Mucosa of descending colon (tissue), 3 donors: Measurements from ENCODE around the gene FGF22. TPM values are rescaled to one million over a fixed set of nuclear protein-coding genes. Genes with fewer than 3 reads are reported as not detected.
"Not testable (repeated sequence)": the region's sequence is repeated elsewhere in the genome, so short reads cannot be mapped to it uniquely, and the experiment has no call there.

Source experiments
- ATAC-seq: fragments of 200-7000 bp; cut with Tn5 transposase; one replicate; pipeline ENCODE4 v1.9.1; 2020; ENCODE audit warnings: mild to moderate bottlenecking, moderate library complexity
- DNase-seq, 3 donors: peaks; one replicate each; pipeline ENCODE4 v3.0.0-alpha.2; 2020
- H3K36me3 ChIP-seq: fragments of 200-600 bp; one replicate; pipeline ENCODE4 v1.8.0; 2021; ENCODE audit warnings: low read depth, mild to moderate bottlenecking
- H3K4me1 ChIP-seq: fragments of 200-600 bp; one replicate; pipeline ENCODE4 v1.8.0; 2021; ENCODE audit warnings: low read depth, mild to moderate bottlenecking
- H3K4me3 ChIP-seq: fragments of 200-600 bp; one replicate; pipeline ENCODE4 v1.8.0; 2021; ENCODE audit warnings: mild to moderate bottlenecking
- H3K9me3 ChIP-seq: fragments of 200-600 bp; one replicate; pipeline ENCODE4 v1.8.0; 2021; ENCODE audit warnings: mild to moderate bottlenecking
- intact Hi-C, 2 donors: fragments of 100-400 bp; cut with DNase I in 1 of 2; cut with micrococcal nuclease in 1 of 2; formaldehyde crosslinking; loops; one replicate each; pipeline versions ENCODE4 v1.11.0 to v1.11.1; 2022; cut with DNase I, micrococcal nuclease
- total RNA-seq, 3 donors: library from RNA; stranded (reverse); fragmentation: NEBNext Ultra II Directional in 2 of 3; extraction: Animal tissue kit (Norgen Biotek cat#: 25700) in 2 of 3; gene quantifications; one replicate each; pipeline versions ENCODE4 v1.2.1 to v1.2.4, GENCODE V29; 2021 to 2023
- TF ChIP-seq, protein P1 (sequence below): fragments of 200-600 bp; IDR thresholded peaks from one replicate; pipeline ENCODE4 v1.8.0; 2022; ENCODE audit warnings: antibody characterized with exemption, mild to moderate bottlenecking
- donor health status: DM: no; HTN: no; CAD: no; lungs with moderate emphysema.
- donor health status: DM: no; HTN: no; CAD: no.
- donor health status: DM: no; HTN: yes; CAD: no.

Gene FGF22
- total RNA-seq, 3 donors from 2014 or later = 0.23 to 0.82 TPM; not detected in 1

DNA sequence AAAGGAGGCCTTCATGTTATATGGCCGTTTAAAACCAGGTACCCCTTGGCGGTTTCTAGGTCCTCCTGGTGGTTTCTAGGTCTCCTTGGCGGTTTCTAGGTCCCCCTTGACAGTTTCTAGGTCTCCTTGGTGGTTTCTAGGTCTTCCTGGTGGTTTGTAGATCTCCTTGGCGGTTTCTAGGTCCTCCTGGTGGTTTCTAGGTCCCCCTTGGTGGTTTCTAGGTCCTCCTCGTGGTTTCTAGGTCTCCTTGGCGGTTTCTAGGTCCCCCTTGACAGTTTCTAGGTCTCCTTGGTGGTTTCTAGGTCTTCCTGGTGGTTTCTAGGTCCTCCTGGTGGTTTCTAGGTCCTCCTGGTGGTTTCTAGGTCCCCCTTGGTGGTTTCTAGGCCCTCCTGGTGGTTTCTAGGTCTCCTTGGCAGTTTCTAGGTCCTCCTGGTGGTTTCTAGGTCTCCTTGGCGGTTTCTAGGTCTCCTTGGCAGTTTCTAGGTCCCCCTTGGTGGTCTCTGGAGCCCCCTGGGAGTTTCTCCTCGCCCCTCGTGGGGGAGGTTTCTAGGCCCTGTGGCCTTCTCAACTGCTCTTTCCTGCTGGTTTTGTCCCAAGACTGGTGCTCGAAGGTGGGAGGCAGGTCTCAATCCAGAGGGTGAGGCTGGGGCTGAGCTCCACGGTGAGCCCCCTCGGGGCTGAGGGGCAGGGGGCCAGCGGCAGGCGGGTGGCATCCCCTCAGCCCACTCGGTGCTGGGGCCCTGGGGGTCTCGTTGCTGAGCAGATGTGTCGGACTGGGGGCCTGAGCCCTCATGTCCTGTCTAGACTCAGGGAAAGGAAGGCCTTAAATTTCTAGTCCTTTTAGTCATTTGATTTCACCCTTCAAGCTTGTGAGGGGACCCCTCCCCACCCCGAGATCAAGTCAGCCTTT is 42.0 kb upstream of the FGF22 start:
- TF ChIP-seq, protein P1, sequence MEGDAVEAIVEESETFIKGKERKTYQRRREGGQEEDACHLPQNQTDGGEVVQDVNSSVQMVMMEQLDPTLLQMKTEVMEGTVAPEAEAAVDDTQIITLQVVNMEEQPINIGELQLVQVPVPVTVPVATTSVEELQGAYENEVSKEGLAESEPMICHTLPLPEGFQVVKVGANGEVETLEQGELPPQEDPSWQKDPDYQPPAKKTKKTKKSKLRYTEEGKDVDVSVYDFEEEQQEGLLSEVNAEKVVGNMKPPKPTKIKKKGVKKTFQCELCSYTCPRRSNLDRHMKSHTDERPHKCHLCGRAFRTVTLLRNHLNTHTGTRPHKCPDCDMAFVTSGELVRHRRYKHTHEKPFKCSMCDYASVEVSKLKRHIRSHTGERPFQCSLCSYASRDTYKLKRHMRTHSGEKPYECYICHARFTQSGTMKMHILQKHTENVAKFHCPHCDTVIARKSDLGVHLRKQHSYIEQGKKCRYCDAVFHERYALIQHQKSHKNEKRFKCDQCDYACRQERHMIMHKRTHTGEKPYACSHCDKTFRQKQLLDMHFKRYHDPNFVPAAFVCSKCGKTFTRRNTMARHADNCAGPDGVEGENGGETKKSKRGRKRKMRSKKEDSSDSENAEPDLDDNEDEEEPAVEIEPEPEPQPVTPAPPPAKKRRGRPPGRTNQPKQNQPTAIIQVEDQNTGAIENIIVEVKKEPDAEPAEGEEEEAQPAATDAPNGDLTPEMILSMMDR = no peak
- DNase-seq (no peak), ATAC-seq (no peak)
- H3K9me3 ChIP-seq = no peaks in the 10 kb centered on the region
- H3K4me3 ChIP-seq = no peak overlapping the region
- no peaks in the 10 kb centered on the region for H3K4me1 ChIP-seq
- no peaks in the 10 kb centered on the region for H3K36me3 ChIP-seq
- intact Hi-C loops = no loop called here

DNA sequence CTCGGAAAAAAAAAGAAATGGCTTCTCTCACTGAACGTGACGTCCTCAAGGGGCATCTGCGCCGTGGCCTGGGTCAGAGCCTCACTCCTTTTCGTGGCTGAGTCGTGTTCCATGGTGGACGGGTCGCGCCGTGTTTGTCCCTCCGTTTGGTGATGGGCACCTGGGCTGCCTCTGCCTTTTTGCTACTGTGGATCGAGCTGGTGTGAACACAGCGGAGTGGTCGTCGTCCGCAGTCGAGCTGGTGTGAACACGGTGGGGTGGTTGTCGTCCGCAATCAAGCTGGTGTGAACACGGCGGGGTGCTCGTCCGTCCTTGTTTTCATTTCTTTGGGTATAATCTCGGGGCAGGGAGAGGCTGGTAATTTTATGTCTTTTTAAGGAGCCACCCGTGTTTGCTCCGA is 38.4 kb upstream of the FGF22 start:
- ATAC-seq (no peak), DNase-seq (no peak)
- TF ChIP-seq, protein P1 = no peak
- Histone ChIP-seq H3K9me3 (no peaks in the 10 kb centered on the region), H3K36me3 (no peaks in the 10 kb centered on the region), H3K4me3 (no peak overlapping the region), H3K4me1 (no peaks in the 10 kb centered on the region)
- intact Hi-C loops = no loop called here

DNA sequence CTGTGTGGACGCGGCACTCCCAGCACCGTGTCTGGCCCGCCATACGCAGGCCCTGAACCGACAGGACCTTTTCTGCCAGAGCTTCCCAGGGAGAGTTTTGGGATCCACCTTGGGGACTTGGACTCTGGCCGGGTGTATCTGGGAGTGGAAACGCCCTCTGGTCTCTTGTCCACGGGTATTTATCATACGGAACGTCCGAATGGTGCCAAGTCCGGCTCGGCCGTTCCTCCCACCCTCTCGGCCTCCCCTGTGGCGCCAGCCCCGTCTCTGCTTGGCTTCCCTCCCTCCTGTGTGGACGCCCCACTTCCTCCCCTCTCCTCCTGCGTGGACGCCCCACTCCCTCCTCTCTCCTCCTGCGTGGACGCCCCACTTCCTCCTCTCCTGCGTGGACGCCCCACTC is 37.9 kb upstream of the FGF22 start:
- Histone ChIP-seq H3K4me3 (no peak overlapping the region), H3K36me3 (no peaks in the 10 kb centered on the region), H3K4me1 (no peaks in the 10 kb centered on the region), H3K9me3 (no peaks in the 10 kb centered on the region)
- ATAC-seq = no peak
- TF ChIP-seq, protein P1 = no peak
- no peak for DNase-seq
- intact Hi-C loops = no loop called here

DNA sequence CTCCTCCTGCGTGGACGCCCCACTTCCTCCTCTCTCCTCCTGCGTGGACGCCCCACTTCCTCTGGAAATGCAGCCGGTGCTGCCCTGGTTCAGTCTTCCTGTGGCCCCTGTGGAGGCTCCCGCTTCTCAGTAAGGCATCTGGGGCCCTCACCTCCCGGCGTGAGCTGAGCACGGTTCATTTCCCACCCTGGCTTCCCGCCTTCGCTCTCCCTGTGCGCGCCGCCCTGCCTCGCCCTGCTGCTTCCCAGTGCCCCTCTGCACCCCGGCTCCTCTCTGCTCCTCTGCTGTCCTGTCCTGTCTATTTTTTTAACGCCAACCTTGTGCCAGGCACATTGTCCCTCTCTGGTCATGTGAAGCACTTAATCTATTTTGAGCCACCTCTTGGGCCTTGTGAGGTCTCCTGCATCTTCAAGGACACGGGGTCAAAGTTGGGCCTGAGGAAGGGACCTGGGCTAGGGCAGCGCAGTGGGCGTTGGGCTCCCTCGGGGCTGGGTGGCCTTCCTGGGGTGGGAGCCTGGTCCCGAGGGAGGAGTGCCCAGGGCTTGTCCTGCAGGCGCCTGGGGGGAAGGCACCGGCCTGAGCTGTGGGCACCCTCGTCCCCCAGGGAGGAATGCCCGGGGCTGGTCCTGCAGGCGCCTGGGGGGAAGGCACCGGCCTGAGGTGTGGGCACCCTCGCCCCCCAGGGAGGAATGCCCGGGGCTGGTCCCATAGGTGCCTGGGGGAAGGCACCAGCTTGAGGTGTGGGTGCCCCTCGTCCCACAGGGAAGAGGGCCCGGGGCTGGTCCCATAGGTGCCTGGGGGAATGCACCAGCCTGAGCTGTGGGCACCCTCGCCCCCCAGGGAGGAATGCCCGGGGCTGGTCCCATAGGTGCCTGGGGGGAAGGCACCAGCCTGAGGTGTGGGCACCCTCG is 37.0 kb upstream of the FGF22 start:
- no peaks in the 10 kb centered on the region for H3K9me3 ChIP-seq
- no peaks in the 10 kb centered on the region for H3K4me1 ChIP-seq
- H3K36me3 ChIP-seq = no peaks in the 10 kb centered on the region
- no peak overlapping the region for H3K4me3 ChIP-seq
- ATAC-seq (no peak), DNase-seq (no peak)
- intact Hi-C loops = no loop called here
- TF ChIP-seq, protein P1 = no peak

DNA sequence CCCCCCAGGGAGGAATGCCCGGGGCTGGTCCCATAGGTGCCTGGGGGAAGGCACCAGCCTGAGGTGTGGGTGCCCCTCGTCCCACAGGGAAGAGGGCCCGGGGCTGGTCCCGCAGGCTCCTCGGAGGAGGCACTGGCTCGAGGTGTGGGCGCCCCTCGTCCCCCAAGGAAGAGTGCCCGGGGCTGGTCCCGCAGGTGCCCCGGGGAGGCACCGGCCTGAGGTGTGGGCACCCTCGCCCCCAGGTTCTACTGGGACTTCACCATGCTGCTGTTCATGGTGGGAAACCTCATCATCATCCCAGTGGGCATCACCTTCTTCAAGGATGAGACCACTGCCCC is 36.4 kb upstream of the FGF22 start:
- ATAC-seq, intact Hi-C loops, DNase-seq, H3K36me3 ChIP-seq, H3K9me3 ChIP-seq, H3K4me1 ChIP-seq, H3K4me3 ChIP-seq: not testable (repeated sequence)

DNA sequence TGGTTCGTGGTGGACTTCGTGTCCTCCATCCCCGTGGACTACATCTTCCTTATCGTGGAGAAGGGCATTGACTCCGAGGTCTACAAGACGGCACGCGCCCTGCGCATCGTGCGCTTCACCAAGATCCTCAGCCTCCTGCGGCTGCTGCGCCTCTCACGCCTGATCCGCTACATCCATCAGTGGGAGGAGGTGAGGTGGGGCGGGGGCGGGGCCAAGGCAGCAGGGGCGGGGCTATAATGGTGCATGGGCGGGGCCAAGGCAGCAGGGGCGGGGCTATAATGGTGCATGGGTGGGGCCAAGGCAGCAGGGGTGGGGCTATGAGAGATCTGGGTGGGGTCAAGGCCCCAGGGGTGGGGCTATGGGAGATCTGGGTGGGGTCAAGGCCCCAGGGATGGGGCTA is 35.9 kb upstream of the FGF22 start:
- peak; percentile 48 for ATAC-seq
- H3K4me3 ChIP-seq, H3K9me3 ChIP-seq, H3K36me3 ChIP-seq, H3K4me1 ChIP-seq, DNase-seq, intact Hi-C loops: not testable (repeated sequence)
